Measurements from ENCODE around the gene ACOX3.

DNA sequence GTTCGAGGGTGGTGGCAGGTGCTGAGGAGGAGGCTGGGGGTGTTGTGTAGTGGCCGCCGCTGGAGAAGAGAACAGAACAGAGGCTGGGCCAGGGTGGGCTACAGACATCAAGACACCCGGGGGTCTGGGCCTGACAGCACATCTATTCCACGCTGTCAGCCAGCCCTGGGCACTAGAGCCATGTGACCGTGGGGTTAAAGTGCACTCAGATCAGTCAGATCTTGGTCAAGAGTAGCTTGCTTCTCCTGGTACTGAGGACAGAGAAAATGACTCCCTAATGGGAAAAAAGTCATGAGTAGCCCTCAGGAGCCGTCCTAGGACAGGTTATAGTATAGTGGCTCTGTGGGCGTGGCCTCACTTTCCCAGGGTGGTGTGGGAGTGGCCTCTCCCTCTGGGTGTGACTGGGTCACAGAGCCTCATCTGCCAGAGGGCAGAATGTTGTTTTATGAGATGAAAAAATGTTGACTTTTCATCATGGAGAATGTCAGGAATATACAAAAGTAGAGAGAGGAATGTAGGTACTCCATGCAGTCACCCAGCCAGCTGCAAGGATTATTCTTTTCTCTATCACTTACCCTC lies 19.4 kb upstream of the ACOX3 start:
- TF ChIP-seq, protein P1, sequence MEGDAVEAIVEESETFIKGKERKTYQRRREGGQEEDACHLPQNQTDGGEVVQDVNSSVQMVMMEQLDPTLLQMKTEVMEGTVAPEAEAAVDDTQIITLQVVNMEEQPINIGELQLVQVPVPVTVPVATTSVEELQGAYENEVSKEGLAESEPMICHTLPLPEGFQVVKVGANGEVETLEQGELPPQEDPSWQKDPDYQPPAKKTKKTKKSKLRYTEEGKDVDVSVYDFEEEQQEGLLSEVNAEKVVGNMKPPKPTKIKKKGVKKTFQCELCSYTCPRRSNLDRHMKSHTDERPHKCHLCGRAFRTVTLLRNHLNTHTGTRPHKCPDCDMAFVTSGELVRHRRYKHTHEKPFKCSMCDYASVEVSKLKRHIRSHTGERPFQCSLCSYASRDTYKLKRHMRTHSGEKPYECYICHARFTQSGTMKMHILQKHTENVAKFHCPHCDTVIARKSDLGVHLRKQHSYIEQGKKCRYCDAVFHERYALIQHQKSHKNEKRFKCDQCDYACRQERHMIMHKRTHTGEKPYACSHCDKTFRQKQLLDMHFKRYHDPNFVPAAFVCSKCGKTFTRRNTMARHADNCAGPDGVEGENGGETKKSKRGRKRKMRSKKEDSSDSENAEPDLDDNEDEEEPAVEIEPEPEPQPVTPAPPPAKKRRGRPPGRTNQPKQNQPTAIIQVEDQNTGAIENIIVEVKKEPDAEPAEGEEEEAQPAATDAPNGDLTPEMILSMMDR (IDR thresholded peaks at IDR 0.05) = no peak
- TF ChIP-seq POLR2A (IDR thresholded peaks at IDR 0.05) = no peak
